Loucy (cell line): ENCODE results near the gene CFAP52.

Experiments
- CTCF ChIP-seq: fragments of 200-600 bp; sonication (generic); conservative IDR thresholded peaks from 2 replicates; pipeline ENCODE4 v1.5.1; 2014; ENCODE audit warnings: mild to moderate bottlenecking, antibody characterized with exemption, low read length
- EZH2phosphoT487 ChIP-seq: fragments of 200-600 bp; IDR thresholded peaks from 2 replicates; pipeline ENCODE4 v1.6.1; 2018; ENCODE audit warnings: antibody characterized with exemption, mild to moderate bottlenecking, moderate library complexity, borderline replicate concordance

DNA sequence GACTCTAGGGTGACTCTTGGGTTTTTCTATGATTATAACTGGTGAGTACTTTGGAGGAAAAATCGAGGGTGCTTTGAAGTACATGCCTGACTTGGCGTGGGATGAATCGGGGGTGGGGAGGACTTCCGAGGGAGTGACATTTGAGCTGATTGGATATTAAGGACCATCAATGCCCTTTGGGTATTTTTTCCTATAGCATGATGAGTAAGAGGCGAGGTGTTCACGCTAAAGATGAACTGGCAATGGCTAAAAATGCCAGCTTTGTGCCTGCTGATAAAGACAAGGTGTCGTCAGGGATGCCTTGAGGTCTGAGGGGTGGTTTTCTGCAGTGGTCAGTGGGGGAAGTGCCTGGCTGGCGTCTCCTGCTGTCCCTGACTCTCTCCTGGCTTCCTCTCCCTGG, 94.2 kb downstream of the CFAP52 start:
- TF ChIP-seq CTCF, result no peak
- TF ChIP-seq EZH2phosphoT487, result no peak
